GM19395 (cell line): ENCODE data around the gene HIVEP2.

Experiments
- ATAC-seq: cut with Tn5 transposase; IDR thresholded peaks from one replicate; pipeline ENCODE4 v1.9.1; 2021; ENCODE audit warnings: mild to moderate bottlenecking, moderate library complexity; ENCODE audit not compliant: unreplicated experiment

Gene HIVEP2

DNA sequence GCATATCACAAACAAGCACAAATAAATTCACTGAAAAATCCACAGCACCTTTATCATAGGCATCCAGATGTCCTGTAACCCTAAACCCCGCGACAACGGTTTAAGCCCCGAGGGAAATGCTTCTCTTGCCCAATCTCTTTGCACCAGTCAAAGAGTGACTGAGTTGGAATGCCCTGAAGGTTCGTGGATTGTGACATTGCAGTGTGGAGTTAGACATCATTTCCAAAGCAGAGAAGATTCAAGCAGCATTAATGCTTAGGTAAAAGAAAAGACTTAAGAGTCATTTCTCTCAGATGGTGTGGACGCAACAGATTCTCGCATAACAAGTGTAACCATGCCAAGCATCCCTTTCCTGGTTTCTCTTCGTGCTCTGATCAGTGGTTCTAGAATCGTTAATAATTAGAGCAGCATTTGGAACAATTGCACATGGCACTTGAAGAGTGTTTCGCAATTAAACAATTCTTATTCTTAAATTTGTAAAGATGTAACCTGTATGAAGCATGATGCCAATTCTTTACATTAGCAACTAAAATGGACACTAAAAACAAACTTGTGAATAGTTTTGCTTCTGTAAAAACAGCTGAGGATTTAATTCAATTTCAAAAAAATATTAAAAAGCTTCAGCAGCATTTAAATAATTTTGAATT is 121.6 kb downstream of the HIVEP2 start:
- no peak for ATAC-seq

DNA sequence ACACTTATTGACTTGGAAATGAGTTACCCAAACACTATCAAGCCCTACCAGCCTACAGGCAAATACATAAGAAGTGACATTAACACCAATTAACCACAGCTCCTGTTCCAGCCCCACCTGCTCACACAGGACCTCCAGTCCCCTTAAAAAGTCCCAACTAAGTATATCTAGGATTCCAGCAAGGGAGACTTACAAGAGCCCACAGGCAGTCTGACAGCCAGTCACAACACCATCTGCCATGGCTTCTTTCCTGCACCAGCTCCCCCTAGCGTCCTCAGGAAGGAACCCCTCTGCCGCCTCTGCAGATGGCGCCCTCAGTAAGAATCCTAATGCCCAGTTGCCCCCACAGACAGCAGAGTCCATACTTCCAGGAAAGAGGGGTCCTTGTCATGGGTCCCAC is 122.1 kb downstream of the HIVEP2 start:
- no peak for ATAC-seq

DNA sequence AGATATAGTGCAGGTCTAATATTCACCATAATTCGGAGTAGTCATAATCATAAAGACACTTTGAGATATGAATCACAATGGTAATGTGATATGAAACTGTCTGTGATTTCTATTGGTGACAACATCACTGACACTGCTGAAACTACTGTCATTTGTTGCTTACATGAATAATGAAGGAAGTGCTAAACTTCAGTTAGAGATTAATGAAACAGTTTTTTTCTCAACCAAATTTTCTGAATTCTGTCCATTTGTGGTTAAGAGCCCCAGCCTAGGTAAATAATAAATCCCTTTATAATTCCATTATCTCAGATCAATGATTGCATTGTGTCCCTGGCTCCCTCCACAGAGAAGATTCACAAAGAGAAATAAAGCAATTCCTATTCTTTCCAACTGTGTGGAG is 122.6 kb downstream of the HIVEP2 start:
- ATAC-seq: peak; percentile 84

- ATAC-seq: no peak
Observed at GRCh38 chr6:142821860-142822259, 123.1 kb downstream of the HIVEP2 start.

DNA sequence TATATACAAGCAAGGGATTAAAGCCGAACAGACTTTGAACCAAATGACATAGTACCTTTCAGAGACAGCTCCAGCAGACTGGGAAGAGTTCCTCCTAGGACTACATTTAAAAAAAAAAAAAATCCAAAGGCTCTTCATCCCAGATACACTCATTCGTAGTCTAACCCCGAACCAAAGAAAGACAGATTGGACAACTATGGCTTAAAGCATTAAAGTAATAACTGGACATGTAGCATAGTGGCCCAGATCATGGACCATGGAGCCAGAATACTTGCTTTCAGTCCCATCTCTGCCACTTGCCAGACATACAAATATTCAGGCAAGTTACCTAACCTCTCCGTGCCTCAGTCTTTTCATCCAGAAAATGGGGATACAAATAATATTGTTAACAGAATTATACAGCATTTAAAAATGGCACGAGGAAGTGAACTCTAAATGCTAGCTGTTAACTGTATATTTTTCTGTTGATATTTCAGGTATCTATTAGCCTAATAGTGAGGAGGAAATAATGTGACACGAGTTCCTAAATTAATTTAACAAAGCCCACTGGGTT is 123.7 kb downstream of the HIVEP2 start:
- no peak for ATAC-seq

- ATAC-seq: no peak
Observed at GRCh38 chr6:142820338-142821051, 124.5 kb downstream of the HIVEP2 start.

DNA sequence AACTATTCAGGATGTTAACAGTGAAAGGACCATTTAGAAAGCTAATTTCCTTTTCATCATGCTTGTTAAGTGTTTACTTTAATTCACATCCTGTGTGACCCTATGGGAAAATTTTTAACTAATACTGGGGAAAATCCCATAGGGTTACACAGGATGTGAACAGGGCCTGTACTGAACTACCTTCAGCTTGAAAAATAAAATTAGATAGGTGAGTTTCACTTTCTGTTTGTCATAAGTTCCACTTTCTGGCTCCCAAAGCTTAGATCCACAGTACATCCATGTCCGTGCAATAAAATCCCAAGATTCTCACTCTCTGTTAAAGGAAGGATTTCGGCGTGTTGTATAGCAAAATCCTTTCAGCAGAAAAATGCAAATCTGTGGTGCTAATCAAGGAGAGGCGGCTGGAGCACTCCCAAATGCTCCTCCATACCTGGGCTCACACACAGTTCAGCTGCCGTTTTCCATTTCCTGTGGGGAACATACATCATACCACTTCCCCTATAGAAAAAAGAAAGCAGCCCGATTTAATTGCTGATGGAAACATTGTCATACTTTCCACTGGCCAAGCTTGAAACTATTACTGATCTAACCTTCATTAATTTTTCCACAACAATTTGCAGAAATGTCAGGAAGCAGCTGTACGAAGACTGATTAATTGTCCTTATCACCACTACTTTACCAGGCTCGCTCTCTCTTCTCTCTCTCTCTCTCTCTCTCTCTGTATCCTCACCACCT is 125.2 kb downstream of the HIVEP2 start:
- ATAC-seq: peak; percentile 69

DNA sequence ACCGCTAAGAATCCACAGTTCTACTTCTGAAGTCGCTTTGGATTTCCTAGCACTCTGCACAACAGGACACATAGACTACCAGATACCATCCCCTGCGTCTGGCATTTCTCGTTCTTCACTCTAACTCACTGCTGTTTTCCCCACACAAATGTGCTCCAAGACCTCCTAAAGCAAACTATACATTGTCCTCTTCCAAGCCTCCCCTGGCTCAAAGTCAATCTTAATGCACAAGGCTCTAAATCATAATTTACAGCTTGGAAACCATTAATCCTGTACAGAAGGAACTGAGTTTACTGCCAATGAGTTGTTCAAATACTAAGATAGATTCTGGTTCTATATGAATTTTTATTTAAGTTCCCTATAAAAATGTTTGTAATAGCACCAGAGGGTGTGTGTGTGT is 128.5 kb downstream of the HIVEP2 start:
- no peak for ATAC-seq

- no peak for ATAC-seq
Observed at GRCh38 chr6:142816031-142816430, 128.9 kb downstream of the HIVEP2 start.

GRCh38 chr6:142811923-142812322 is 133.1 kb downstream of the HIVEP2 start:
- no peak for ATAC-seq

DNA sequence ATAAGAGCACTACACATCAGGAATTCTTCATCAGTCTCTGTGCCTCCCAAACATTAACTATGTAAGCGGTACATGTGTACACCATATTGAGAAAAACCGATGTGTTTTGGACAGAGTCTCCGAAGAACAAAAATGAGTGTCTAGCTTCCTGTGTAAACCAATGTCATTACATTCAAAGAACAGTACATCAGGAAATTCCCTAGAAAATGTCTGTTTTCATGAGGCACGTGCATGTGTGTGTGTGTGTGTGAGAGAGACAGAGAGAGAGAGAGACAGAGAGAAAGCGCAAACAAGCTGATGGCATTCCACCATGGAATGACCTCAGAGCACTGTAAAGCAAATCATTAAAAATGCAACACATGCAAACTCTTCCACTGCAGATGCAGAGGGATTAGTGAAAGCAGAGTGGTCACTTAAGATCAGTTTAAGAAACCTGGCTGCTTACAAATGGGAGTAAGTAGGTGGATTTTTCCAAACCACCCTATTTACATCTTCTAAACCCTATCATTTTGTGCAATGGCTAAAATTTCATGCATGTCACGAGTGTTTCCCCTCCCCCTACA is 133.9 kb downstream of the HIVEP2 start:
- ATAC-seq: no peak

GRCh38 chr6:142809947-142810346 is 135.0 kb downstream of the HIVEP2 start:
- ATAC-seq: no peak

- no peak for ATAC-seq
Observed at GRCh38 chr6:142808405-142809061, 136.4 kb downstream of the HIVEP2 start.

- no peak for ATAC-seq
Observed at GRCh38 chr6:142805042-142805441, 139.9 kb downstream of the HIVEP2 start.

DNA sequence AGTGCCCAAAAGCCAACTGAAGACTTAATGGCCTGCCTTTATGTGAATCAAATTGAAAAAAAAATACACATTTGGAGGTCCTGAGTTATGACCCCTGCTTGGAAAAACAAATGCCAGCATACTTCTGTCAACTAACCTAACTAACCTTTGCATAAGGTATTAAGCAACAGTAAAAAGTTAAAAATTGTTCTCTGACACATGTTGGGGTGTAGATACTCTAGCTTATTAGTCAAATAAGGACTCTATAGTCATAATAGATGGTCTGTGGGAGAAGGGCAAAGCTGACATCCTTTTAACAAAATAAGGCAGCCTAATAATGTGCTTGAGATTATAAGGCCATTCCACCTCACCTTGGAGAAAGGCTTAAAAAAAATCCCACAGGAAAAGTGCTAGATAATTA is 140.5 kb downstream of the HIVEP2 start:
- ATAC-seq: no peak

- ATAC-seq: no peak
Observed at GRCh38 chr6:142803495-142804058, 141.4 kb downstream of the HIVEP2 start.

- ATAC-seq: no peak
Observed at GRCh38 chr6:142803032-142803431, 141.9 kb downstream of the HIVEP2 start.

DNA sequence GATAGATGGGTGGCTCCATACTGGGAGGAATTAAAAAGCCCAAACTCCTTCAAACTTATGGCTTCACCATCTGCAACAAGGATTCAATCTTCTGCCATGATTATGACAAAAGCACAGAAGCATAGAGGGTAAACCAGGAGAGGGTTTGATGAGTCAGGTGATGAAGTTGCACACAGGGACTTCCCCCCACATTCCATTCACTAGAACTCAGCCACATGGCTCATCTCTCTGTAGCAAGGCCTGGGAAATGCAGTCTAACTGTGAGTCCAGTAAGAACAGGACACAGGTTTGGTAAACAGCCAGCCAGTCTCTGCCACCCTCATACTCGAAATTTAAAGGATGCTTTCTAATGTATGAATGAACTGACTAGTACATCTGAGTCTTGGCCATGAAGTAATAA is 142.9 kb downstream of the HIVEP2 start:
- ATAC-seq: no peak

- no peak for ATAC-seq
Observed at GRCh38 chr6:142800240-142800639, 144.7 kb downstream of the HIVEP2 start.

DNA sequence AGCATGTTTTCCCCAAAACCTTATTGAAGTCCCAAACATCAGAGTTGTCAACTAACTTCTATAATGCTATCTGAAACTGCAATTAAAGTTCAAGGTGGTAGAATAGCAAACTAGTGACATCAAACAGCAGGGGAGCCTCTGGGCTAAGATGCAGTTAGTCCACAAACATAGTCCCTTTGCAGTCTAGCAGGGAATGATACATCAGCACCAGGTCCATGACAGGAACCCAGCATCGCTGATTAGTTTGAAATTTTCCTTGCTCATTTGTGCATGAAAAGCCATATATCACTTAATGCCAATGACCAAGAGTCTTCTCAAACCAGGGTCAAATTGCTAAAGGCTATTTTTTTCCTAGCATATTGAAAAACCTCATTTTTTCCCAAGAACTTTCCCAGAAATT is 145.3 kb downstream of the HIVEP2 start:
- no peak for ATAC-seq

DNA sequence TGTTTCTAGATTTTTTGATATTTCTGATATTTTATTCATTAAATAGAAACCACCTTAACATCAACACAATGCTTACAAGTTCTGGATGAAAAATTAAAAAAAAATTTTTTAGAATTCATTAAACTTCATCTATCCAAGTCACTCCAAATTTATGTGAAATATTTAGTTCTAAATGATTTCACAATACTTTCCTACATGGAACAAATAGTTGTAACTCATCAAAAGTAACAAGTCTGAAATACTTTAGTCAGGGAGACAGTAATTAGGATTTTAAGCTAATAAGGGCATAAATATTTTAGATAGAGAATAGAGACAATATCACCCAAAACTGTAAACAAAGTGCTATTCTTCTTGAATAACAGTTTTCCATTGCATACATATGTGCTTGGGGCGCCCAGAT is 147.8 kb downstream of the HIVEP2 start:
- ATAC-seq: no peak
